ENCODE measurements around the gene CDK4.
A peak's percentile ranks its signal among the peaks of the same experiment; 100 is the strongest.

CDK4 gene

GRCh38 chr12:57755454-57756372, 3.6 kb upstream of the CDK4 start:
- peak in 1 of 2 experiments; percentile 66 for DNase-seq

GRCh38 chr12:57755194-57755453, 3.0 kb upstream of the CDK4 start:
- no peak for DNase-seq

- peak; percentile 79 to 94 for DNase-seq
Measured at GRCh38 chr12:57754411-57755193, 2.5 kb upstream of the CDK4 start, which contains the start of gene MARCHF9. MARCHF9 (plus strand) TSS chr12:57755103; CDS start chr12:57755529, 426 bp downstream.

GRCh38 chr12:57753756-57754337, 1.7 kb upstream of the CDK4 start:
- DNase-seq, result no peak

DNA sequence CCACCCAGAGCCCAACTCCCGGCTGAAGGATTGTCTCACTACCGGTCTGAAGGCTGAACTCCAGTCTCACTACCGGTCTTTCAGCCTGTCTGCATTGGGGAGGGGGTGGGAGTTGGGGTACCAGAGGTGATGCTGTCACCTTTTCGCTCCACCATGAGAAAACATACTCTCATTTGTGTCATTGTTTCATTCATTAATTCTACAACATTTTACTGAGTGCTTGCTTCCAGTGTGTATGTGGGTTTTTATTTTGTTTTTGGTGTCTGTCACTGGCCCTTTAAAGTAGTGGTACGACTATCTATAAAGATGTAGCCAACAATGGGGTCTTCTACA, 524 bp upstream of the CDK4 start:
- DNase-seq, result no peak

GRCh38 chr12:57751432-57751787, 700 bp downstream of the CDK4 start:
- DNase-seq, result no peak

DNA sequence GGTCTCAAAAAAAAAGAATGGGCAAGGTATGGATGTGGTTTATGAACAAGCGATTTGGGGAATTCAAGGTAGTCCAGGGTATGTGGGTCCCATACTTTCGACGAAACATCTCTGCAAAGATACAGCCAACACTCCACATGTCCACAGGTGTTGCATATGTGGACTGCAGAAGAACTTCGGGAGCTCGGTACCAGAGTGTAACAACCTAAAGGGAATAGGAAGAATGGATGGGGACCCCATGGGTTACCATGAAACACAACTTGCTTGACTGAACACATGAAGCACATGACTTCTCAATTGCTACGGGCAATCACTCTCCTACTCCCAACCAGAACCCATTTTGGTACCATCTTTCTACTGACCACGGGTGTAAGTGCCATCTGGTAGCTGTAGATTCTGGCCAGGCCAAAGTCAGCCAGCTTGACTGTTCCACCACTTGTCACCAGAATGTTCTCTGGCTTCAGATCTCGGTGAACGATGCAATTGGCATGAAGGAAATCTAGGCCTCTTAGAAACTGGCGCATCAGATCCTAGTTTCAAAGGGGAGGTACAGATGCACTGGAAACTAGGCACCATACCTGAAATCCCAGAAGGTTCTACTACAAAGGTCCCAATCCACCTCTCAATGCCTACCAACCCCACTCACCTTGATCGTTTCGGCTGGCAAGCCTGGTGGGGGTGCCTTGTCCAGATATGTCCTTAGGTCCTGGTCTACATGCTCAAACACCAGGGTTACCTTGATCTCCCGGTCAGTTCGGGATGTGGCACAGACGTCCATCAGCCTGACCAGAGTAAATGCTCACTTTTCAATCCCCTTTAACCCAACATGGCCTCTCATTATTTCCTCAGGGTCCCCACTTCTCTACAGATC, 1.3 kb downstream of the CDK4 start:
- no peak for DNase-seq

GRCh38 chr12:57749061-57749460, 3.0 kb downstream of the CDK4 start:
- no peak for DNase-seq

- no peak for DNase-seq
Measured at GRCh38 chr12:57746025-57746424, 6.1 kb downstream of the CDK4 start.

- no peak for DNase-seq
Measured at GRCh38 chr12:57745485-57745881, 6.6 kb downstream of the CDK4 start.

DNA sequence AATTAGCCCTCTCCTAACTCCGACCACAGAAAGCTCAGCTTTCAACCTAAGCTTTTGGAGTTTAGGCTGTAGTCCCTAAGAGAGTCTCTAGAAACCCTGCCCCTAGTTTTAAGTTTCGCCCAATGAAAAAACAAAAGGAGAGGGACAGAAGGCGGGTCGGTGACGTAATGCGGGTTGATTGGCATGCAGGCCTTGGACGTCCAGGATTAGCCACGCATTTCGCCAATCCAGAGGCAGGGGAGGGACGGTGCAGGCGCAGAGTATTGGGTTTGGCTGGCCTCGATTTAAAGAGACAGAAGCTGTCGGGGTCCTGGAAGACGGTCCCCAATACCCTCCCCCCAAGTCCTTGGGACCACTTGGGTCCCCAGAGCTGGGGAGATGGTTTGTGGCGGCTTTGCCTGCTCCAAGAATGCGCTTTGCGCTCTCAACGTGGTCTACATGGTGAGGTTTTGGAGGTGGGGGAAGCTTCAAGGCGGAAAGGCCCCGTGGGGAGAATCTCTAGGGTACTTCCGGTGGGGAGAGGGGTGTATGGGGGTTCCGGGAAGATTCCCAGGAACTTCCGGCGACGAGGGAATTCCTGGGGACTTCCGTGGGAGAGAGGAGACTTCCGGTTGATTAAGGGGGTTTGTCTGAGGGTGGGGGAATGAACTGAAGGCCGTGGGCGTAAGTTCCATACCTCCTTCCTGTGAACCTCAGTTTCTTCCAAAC, 7.2 kb downstream of the CDK4 start, which contains the start of gene TSPAN31:
Gene TSPAN31 (plus strand): TSS at position 263 of the 708 bp plus-strand sequence. CDS start 116 bp downstream, at position 379.
- peak; percentile 96 to 98 for DNase-seq

DNA sequence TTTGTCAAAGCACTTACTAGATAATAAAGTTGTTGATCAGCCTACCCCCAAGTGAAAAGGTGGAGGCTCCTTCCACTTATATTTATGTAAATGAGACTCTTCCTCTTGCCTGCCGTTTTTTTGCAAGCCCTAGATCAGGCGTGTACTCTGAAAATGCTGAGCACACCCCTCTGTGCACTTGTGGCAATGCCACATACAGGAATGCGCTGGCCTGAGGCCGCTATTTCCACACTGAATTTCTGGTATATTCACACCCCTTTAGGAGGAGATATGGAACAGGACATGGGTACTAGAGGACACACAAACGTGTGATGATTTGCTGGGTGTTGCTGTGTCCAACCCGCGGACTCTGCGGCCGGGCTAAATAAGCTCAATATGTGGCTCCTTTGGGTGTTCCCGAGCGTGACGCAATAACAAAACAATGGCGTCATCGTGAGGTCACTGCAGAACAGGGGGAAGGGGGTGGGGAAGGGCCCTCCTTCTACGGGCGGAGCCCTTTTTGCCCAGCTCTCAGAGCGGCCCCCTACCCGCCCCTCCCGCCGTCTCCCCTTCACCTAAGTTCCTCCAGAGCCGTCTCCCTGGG, 7.8 kb downstream of the CDK4 start:
- DNase-seq, result peak in 1 of 2 experiments; percentile 42

GRCh38 chr12:57743769-57744168, 8.3 kb downstream of the CDK4 start:
- no peak for DNase-seq

DNA sequence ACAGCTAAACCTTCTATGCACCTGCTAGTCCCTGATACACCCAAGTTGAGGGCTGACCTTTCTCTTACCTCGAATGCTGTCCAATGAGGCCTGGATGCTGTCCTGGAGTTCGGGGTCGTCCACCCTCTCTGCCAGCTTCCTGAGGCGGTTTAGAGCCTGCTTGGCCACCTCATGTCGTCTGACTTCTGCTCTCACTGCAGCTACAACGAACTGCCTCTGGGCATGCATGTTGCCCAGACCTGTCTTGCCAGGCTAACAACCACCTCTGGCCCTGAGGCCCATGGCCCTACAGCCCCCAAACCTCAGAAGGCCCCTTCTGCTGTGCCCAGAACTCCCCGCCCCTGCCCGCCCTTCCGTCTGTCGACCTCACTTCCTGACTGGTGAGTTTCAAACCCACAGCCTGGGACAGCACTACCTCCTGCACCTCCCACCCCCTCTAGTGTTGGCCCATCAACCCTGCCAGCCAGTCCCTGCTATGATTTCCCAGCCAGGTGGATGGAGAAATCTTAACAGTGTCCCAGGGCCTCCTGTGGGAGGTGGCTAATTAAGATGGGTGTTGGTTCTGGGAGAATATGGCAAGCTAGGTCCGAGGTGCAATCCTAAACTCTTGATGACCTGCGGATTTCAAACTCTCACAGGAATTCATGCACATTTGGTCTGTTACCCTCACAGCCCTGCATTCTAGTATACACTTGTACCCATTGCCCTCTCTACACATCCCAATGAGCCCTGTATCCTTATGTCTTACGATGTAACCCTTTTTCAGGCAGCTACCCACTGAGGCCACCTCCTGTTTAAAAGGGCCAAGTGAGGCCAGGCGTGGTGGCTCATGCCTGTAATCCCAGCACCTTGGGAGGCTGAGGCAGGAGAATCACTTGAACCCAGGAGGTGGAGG, 10.0 kb downstream of the CDK4 start:
- DNase-seq, result no peak

DNA sequence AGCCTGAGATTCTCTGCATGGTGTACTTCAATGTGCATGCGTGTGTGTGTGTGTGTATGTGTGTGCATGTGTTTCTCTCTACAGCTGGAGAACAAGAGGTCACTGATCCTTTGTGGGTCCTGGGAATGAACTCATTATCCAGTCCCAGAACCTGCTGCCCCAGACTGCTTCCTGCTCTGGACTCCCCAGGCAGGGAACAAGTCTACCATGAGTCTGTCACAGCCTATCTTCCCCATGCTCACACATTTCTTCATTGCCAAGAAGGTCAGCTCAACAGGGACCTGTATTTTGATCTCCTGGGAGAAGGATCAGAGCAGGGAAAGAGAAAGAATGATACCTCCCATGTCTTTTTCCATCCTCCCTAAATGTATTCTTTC, 10.7 kb downstream of the CDK4 start:
- DNase-seq, result no peak

- DNase-seq, result no peak
Measured at GRCh38 chr12:57740656-57741412, 11.3 kb downstream of the CDK4 start.

DNA sequence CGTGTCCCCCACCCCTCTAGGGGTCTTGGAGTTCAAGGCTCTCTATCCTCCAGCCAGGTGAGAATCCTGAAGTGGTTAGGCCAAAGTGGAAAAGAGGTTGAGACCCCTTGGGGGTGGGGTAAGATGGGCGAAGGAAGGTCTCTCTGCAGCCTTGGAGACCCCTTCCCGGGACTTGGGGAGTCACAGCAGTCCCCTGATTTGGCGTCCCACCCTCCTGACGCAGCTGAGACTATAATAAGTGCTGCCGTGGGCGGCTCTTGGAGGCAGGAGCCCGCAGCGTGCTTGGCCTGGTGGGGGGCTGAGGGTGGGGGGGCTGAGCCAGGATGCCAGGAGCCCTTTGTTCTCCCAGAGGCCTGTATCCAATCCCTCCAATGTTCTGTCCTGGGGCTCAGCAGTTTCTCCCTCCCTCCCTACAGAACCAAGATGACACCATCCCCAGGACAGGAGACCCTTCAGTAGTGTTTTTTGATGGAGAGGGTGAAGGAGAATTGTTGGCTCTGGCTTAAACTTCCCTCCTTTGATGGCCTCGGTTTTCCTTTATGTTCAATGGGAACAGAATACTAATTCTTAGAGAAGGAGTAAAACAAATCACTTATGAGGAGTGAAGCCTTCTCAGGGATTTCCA, 12.1 kb downstream of the CDK4 start:
- no peak for DNase-seq

- no peak for DNase-seq
Measured at GRCh38 chr12:57739387-57739786, 12.7 kb downstream of the CDK4 start.

- DNase-seq, result peak in 1 of 2 experiments; percentile 72
Measured at GRCh38 chr12:57738661-57739237, 13.4 kb downstream of the CDK4 start, which contains the start of gene AGAP2. AGAP2 (minus strand) TSS chr12:57738742; CDS start chr12:57738246, 496 bp downstream.
